ENCODE measurements around the gene NAP1L4.

Gene NAP1L4, protein sequence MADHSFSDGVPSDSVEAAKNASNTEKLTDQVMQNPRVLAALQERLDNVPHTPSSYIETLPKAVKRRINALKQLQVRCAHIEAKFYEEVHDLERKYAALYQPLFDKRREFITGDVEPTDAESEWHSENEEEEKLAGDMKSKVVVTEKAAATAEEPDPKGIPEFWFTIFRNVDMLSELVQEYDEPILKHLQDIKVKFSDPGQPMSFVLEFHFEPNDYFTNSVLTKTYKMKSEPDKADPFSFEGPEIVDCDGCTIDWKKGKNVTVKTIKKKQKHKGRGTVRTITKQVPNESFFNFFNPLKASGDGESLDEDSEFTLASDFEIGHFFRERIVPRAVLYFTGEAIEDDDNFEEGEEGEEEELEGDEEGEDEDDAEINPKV

DNA sequence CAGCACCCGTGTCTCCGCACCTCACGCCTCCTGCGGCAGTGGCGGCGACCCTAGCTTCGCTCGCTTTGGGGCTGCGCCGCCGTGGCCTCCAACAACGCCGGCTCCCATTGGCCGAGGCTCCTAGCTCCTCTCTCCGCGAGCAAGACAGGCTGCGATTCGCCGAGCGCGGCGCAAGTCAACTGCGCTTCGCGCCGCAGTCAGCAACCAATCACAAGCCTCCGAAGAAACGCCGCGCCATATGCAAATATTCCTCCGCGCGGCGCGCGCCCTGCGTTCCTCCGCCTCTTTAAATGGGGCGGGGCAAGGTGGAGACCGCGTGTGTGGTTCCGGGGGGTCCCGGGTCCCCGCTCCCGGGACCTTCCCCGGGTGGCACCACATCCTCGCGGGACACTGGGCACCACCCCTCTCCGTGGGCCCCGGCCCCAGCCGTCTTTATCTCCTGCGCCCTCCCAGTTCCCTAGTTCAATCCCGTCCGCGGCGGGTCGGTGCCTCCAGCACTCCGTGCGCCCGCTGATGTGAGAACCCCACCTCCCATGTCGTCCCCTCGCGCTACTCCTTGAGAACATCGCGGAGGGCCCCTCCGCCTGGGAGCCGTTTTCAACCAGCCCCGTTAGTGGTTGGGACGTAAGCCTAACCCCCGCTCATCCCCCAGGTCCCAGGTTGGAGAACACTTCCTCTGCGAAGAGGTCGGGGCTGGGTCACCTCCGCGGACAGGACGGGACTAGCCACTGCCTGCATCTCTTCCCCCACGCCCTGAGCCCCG, at the start of gene NAP1L4:
Gene NAP1L4, minus strand, starts transcription at position 96 of the 763 bp plus-strand sequence. CDS start 13,109 bp downstream, outside the sequence.
- in situ Hi-C loops (cut with HindIII; ENCODE audit: low sequenced_read_pairs), result no loop called here

DNA sequence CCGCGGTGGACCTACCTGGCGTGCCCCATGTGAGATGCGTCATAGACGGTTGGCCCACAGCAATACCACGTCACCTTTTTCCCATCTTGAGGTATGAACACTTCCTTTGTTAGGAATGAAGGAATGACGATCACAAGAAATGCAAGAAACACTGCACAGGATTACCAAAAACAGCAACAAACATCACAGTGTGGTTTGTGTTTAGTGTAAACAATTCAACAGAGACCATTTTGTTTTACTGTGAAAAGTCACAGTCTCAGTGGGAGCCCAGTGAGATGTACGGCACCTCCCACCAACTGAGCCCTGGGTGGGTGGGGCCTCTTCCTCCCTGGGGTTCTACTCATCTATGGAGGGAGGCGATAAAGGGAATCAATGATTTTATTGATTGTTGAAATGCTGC, 48.8 kb upstream of the NAP1L4 start:
- in situ Hi-C loops (cut with HindIII; ENCODE audit: low sequenced_read_pairs), result no loop called here

DNA sequence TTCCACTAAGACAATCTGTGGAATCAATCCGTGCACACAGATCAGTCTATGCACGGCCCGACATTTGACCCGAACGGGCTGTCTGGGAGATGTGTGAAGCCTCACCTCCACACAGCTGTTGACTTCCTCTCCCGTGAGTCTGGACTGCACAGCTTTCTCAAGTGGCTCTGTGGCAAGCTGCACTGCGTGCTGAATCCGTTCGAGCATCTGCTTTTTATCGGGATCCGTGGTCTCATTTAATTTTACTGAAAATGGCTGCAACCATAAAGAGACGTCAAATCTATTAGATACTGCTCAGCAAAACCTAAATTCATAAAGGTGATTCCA, 45.8 kb upstream of the NAP1L4 start:
- in situ Hi-C loops (cut with HindIII; ENCODE audit: low sequenced_read_pairs), result no loop called here

DNA sequence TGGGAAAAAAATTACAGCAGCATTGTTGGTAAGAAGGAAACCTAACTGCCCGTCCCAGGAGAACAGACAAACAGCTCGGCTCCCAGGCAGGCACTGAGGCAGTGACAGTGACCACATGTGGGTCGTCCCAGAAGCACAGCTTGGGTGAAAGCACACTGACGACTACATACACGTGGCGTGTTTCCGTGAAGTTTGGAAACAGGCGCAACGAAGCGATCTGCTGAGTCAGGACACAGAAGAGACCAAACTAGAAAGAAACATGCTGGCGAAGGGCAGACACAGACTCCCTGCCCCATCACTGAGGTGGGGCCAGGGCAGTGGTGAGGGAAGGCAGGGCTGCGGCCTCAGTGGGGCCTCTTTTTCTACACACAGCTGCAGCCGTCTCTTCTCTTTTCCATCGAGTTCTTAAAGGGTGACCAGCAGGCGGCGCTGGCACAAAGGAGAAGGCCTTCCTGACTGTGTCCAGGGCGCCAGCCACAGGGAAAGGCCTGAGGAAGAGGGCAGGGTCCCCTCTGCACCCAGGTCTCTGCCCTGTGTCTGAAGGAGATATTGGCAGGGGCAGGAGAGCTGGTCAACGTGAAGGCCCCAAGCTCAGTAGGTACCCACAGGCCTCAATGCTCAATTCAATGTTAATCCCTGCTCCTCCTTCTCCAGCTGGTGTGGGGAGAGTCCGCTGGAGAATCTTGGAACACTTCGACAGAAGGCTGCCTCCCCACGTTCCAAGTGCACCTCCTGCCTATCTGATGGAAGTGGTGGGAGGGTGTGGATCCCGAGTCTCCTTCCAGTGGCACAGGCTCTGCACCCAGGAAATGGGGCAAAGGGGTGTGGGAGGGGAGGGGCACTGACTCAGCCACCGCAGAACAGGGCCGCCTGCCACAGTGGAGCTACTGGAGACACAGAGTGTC, 45.2 kb upstream of the NAP1L4 start:
- in situ Hi-C loops (cut with HindIII; ENCODE audit: low sequenced_read_pairs), result no loop called here

DNA sequence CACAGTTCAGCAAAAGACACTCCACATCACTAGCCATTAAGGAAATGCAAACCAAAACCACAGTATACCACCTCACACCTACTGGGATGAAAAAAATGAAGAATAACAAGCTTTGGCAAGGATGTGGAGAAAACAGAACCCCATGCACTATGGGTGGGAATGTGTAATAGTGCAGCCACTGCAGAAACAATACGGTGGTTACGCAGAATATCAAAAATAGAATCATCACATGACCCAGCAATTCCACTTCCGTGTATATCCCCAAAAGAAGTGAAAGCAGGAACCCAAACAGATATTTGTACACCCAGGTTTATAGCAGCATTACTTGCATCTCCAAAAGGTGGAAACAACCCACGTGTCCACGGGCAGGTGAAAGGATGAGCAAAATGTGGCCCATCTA, 44.3 kb upstream of the NAP1L4 start:
- in situ Hi-C loops (cut with HindIII; ENCODE audit: low sequenced_read_pairs), result no loop called here

DNA sequence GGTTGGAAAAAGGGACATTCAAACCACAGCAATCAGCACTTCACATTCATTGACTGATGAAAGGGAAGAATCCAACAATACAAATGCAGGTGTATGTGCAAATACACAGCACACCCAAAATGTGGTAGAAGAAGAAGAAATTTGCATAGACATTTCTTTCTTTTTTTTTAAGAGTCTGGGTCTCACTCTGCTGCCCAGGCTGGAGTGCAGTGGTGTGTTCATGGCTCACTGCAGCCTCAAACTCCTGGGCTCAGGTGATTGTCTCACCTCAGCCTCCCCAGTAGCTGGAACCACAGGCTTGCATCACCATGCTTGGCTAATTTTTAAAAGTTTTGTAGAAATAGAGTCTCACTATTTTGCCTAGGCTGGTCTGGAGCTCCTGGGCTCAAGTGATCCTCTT, 43.2 kb upstream of the NAP1L4 start:
- in situ Hi-C loops (cut with HindIII; ENCODE audit: low sequenced_read_pairs), result no loop called here

DNA sequence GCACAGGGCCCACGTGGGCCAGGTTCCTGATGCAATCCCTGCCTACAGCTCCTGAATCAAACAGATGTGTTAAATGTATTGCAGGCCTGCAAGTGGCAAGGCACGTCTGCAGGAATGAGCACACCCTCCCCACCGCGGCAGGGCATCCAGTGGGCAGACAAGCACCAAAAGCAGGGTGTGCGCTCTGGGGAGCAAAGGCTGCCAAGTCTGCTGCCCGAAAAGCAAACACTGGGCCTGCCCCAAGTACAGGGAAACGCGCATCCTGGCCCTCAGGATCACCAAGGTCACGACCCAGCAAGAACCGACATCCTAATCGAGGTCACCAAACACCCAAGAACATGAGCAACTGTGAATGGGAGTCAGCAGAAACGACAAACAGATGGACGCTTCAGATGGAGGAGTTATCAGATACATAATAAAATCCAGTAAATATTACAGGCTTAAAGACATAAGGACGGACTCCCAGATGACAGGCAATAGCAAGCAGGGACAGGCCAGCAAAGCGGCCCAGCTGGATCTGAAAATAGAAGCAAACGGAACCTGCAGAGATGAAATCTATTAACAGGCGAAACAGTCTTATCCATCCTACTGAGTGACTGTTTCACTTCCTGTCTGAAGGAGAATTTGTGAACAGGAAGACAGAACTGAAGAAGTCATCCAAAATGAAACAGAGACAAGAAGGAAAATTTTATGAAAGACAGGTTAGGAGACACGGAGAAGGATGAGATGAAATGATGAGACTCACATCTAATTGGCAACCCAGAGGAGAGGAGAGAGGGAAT, 38.4 kb upstream of the NAP1L4 start:
- in situ Hi-C loops (cut with HindIII; ENCODE audit: low sequenced_read_pairs), result no loop called here

DNA sequence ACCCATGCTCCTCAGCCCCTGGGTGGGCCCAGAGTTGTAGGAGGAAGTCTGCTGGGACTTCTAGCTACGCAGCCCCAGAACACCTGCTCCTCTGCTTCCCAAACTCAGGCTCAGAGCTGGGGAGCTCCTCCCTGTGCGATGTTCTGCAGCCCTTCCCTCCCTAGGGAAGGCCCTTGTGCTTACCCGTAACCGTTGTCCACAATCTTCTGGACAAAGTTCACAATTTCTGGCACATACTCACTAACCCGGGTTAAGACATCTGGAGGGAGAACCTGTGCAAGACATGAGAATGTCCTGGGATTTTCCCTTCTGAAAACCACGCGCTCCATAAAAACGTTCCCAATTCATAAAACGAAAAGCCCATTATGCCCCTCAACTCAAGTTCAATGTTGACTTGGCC, 36.7 kb upstream of the NAP1L4 start:
- in situ Hi-C loops (cut with HindIII; ENCODE audit: low sequenced_read_pairs), result no loop called here

DNA sequence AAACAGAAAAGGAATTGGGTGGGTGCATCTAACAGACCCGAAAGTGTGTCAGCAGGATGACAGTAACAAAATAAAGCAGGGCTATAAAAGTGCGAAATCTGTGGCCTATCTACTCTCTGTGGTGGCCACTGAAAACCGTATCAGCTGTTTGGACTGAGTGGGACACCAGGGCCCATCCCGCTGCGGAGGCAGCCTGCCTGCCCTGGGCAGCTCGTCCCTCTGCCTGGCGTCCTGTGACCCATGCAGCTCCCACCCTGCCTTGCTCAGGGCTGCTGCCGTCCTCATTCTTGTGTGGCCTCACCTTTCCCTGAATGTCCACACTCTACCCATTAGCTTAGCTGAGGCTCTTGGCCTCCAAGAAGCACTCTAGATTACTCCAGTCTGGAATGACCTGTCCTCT, 34.7 kb upstream of the NAP1L4 start:
- in situ Hi-C loops (cut with HindIII; ENCODE audit: low sequenced_read_pairs), result no loop called here

DNA sequence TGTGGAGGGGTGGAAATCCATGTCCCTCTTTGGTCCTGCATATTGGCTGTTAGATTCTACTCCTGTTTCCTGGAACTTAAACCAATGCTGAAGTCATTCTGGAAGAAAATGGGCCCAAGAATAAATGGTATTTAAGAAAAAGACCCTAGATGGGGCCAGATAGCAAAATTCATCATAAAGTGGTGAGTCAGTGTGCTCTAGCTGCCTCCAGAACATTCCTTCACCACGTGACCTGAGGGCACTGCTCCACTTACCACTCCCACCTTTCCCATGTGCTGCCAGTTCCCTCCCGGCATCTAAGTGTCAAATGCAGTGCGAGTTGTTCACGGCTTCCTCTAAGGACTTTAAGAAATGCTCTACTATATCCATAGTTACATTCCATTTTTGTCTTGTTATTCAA, 30.9 kb upstream of the NAP1L4 start:
- in situ Hi-C loops (cut with HindIII; ENCODE audit: low sequenced_read_pairs), result no loop called here

DNA sequence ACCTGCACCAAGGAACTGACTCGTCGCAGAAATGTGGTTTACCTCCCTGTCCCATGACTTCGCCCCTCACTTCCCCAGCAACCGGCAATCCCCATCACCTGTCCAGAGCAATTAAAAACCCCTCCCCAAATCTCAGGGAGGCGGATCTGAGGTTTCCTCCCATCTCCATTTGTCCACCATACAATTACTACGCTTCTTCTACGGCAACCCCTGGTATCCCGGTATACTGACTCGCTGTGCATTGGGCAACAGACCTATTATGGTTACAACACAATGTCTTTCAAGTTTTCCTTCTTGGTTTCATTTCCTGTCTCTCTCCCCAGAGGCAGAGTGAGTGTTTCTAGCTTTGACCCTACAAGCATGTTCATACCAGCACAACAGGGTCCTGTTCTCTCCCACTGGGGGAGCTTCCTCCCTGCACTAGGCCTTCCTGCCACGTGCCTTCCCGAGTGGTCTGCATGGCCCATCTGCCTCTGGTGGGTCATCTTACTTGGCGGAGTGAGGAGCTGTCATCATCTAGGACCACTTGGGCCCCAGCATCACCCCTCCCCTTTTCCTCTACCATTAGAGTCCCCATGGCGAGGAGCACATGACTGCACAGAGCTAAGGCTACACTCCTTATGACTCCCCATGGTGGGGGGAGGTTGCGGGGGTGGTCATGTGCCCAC, 30.3 kb upstream of the NAP1L4 start:
- in situ Hi-C loops (cut with HindIII; ENCODE audit: low sequenced_read_pairs), result no loop called here

DNA sequence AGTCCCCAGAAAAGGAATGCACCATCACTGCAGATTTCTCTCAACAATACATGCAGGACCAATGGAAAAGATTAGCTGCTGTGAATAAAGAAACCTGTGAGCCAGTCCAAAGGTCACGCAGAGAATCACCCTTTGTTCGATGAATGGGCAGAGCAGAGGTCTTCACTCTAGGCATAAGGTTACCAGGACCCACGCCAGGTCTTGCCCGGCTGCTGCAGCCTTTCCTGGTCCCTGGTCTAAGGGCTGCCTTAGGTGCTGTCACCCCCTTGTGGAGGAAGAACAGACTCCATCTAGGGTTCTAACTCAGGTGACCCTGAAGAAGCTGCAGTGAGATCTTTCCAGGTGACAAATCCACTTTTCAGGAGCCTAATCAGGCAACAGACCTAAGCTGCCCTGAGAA, 29.0 kb upstream of the NAP1L4 start:
- in situ Hi-C loops (cut with HindIII; ENCODE audit: low sequenced_read_pairs), result no loop called here

DNA sequence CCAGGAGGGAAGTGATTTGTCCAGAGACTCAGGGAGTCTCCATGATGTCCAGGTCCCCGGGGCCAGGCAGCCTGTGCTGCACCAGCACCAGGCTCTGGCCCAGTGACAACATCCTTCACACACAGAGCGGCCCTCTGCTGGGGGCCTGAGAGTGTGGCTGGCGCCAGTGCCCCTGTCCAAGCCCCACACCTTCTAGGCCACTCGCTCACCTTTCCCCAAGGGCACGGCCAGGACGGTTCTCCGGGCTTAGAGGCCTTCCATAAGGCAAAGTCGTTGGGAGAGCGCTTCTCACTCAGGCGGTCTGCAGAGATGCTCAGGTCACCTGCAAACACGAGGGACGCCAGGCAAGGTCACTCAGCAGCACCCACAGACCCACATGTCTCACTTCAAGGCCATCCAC, 27.9 kb upstream of the NAP1L4 start:
- in situ Hi-C loops (cut with HindIII; ENCODE audit: low sequenced_read_pairs), result no loop called here

DNA sequence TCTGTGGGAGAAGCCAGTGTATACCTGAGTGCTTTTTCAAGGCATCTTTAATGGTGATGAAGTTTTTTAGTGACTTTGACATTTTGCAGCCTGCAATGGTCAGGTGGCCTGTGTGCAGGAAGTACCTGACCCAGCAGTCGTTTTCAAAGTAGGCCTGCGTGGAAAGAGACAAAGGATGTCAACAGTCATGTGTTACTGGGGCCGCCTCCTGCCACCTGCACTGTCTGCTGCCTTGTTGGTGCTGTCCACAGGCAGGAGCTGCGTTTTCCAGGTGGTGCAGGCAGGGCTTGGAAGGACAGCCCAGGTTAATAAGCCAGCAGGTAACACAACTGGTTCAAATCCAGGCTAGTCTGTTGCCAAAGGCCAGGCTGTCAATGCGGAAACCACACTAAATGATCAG, 26.5 kb upstream of the NAP1L4 start:
- in situ Hi-C loops (cut with HindIII; ENCODE audit: low sequenced_read_pairs), result no loop called here

DNA sequence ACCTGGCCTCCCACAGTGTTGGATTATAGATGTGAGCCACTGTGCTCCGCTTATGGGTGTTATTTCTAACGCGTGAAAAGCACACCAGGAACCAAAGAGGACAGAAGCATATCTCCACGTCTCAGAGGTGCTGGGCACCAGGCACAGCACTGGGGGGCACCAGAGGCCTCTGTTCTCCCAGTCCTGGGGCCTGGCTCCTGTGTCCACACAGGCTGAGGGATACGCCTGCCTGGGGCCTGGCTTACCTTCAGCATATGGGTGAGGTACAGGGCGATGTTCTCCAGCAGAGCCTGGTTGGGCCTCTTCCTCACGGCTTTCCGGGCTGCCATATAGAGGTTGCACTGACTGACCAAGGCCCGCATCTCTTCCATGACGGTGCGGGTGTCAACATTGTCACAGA, 24.7 kb upstream of the NAP1L4 start:
- in situ Hi-C loops (cut with HindIII; ENCODE audit: low sequenced_read_pairs), result no loop called here

DNA sequence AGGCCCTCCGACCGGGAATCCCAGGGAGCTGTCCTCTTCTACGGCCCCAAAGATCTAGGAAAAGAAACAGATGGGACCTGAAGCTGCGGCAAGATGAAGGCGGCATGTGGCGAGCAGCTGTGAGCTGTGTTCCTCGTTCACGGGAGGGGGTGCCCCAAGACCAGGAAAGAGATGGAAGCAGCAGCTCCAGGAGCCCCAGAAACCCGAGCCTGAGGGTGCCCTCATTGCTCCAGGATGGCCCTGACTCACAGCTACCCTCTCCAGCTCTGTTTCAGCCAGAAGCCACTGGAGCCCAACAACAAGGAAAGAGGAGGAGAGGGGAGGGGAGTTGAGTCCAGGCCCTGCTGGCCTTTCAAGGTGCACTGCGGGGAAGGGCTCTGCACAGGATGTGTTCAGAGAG, 23.7 kb upstream of the NAP1L4 start:
- in situ Hi-C loops (cut with HindIII; ENCODE audit: low sequenced_read_pairs), result no loop called here

DNA sequence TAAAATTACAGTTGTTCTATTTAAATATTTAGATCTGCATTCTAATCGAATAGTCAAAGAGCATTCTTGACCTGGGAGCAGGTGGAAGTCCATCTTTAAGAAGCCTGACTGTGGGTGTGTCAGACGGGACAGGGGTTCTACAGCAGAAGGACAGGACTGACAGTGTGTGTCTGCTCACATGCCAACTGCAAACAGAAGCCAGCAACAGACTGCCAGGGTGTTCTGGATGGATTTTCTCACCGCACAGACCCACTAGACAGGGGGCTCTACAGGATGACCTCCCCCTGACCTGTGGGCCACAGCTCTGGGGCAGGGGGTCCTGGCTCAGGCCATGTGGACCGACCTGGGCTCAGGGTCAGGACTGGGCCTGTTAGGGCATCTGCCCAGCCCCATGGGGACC, 22.8 kb upstream of the NAP1L4 start:
- in situ Hi-C loops (cut with HindIII; ENCODE audit: low sequenced_read_pairs), result no loop called here

DNA sequence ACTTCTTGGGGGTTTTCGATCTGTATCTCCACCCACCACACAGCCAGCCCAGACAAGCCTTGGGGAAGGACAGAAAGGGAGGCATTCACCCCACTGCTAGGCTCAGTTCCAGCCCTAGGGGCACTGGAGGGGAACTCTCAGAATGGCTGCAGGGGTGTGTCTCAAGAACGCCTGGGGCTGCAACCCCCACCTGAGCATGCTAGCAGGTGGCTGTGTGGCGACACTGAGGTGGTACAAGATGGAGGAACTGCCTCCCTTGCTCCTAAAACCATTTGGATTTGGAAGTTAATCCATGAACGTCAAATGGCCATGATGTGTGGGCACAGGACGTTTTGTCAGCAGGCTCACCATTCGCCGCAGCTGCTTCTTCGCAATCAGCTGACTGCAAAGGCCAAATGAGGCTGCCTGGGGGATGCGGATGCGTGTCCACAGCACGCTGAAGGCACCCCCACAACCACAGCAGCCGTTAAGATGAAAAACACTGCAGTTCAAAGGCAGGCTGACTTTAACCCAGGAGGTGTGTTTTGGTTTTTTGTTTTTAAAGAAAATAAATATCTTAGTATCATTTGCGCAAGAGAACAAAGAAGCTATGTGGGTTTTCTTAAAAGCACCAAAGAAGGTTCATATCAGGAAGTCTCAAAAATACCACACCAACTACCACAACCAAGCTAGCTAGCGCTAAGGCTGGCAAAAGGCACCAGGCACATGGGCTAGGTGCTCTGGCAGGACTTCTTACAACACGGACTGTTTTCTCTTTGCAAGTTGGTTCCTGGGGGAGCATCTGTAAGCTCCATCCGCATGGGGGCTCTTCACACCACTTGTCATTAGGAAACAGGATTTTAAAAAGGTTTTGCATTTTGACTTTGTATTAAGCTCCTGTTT, 22.2 kb upstream of the NAP1L4 start:
- in situ Hi-C loops (cut with HindIII; ENCODE audit: low sequenced_read_pairs), result no loop called here

Data from DLD1 (cell line).